NB4 (cell line): ENCODE results near the gene SLCO4A1.

ENCODE experiments used
- DNase-seq: peaks from one replicate; pipeline ENCODE4 v3.0.0; 2010; ENCODE audit warnings: low read depth
- H3K4me3 ChIP-seq: one replicate; pipeline ENCODE4 v1.5.1; 2011; ENCODE audit warnings: mild to moderate bottlenecking, low read depth, low read length, moderate library complexity
- CTCF ChIP-seq: IDR thresholded peaks from one replicate; pipeline ENCODE4 v1.5.1; 2012; ENCODE audit warnings: low read depth, low read length
- MYC ChIP-seq: IDR thresholded peaks from 2 replicates; pipeline ENCODE4 v1.6.1; 2011; ENCODE audit warnings: low read depth, low read length
- POLR2A ChIP-seq: IDR thresholded peaks from 2 replicates; pipeline ENCODE4 v1.6.1; 2011; ENCODE audit warnings: mild to moderate bottlenecking; ENCODE audit not compliant: insufficient read length; ENCODE audit errors: extremely low read depth
- TF ChIP-seq, protein P1 (sequence below): IDR thresholded peaks from 2 replicates; pipeline ENCODE4 v1.6.1; 2011; ENCODE audit warnings: low read depth, low read length

SLCO4A1 gene

GRCh38 chr20:62615750-62616251 lies 26.5 kb upstream of the SLCO4A1 start:
- TF ChIP-seq, protein P1, sequence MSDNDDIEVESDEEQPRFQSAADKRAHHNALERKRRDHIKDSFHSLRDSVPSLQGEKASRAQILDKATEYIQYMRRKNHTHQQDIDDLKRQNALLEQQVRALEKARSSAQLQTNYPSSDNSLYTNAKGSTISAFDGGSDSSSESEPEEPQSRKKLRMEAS, result no peak
- no peak for TF ChIP-seq CTCF
- no peak for TF ChIP-seq POLR2A
- no peak for TF ChIP-seq MYC
- H3K4me3 ChIP-seq, result no peak overlapping the region
- no peak for DNase-seq

DNA sequence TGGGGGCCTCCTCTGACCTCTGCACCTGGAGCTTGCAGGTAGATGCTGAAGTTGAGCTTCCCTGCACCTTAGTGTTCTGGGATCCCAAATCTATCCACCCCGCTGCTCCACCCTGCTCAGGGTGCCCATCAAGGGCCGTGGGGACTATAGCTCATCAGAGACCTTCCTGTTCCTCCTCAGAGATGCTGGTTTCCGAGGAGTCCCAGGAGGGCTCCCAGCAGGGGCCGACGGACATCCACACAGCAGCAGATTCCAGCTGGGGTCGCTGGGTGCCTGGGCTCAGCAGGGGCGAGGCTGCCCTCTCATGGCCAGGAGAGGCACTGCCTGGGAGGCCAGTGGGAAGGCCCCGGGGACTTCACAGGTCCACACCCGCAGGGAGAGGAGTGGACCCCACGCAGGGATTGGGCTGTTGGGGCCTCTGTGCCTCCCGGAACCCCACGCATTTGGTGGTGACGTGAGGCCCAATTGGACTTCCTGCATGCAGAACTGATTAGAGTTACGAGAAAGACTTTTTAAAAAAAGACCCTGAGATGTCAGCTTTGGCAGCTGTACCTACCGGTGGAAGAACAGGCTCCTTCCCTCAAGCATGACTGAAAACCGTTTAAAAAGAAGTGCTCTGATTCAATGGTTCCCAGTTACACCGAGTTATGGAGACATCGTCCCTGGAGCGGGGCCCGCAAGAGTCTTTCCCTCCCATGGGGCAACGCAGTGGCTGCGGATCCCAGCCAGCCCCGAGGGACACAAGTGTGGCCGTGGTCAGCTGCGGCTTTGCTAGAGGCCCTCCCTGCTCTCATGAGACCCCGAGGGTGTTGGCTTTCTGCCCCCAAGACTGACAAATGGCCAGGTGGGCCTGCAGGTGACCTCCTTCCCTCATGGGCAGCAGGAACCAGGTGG lies 25.3 kb upstream of the SLCO4A1 start:
- H3K4me3 ChIP-seq, result no peak overlapping the region
- DNase-seq, result peak; percentile 97
- TF ChIP-seq POLR2A (no peak), CTCF (peak; percentile 98)

DNA sequence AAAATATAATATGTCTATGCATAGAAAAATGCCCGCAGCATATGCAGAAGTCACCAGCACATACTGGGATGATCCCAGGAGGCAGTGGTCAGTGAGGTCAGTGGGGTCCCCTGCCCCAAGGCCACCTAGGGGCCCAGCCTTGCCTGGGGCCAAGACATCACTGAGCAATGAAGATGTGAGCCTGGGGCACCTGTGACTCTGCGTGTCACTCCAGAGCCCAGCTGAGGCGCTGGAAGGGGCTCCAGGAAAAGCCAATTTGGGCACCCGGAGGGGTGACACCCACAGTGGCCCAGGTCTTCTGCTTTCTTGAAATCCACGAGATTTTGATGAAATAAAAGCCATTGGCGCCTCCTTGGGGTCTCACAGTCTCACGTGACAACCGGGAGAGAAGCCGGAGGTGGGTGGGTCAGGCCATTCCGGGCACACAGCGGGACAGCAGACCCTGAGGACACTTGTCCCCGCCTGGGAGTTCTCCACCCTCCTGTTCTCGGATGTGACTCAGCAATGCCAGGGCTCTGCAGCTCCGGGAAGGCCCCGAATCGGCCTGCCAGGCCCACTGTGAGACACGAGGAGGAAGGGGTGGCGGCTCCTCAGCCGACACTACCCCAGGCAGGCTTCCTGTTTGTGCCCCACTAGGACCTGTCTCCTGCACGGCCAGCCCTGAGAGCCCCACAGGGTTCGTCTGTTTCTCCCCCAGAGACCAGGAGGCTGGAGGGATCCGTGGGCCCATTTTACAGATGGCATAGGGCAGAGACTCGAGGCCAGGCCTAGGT lies 24.4 kb upstream of the SLCO4A1 start:
- peak; percentile 89 for TF ChIP-seq MYC
- TF ChIP-seq POLR2A, result no peak
- TF ChIP-seq, protein P1, result peak; percentile 83
- peak; percentile 93 for DNase-seq
- H3K4me3 ChIP-seq, result no peak overlapping the region

GRCh38 chr20:62618611-62619529 lies 23.4 kb upstream of the SLCO4A1 start:
- TF ChIP-seq MYC, result no peak
- TF ChIP-seq, protein P1, result peak; percentile 23
- H3K4me3 ChIP-seq, result no peak overlapping the region
- DNase-seq, result peak; percentile 88

DNA sequence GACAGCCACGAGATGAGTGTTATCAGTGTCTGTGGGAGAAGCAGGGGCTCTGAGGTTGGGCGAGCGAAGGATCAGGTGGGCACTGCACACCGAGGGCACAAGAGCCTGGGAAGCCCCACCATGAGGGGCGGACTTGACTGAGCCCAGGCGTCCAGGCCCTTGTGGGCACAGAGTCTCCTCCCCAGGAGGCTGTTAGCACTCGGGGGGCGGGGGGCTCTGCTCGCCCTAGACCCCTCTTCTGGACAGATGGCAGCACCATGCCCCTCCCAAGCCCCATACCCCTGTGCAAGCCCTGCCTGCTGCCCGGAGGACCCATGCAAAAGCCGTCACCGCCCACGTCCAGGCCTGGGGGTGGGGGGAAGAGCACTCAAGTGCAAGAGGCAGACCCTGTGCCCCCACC lies 21.7 kb upstream of the SLCO4A1 start:
- no peak overlapping the region for H3K4me3 ChIP-seq
- TF ChIP-seq, protein P1, result no peak
- TF ChIP-seq POLR2A, result no peak
- TF ChIP-seq CTCF, result no peak
- DNase-seq, result no peak

DNA sequence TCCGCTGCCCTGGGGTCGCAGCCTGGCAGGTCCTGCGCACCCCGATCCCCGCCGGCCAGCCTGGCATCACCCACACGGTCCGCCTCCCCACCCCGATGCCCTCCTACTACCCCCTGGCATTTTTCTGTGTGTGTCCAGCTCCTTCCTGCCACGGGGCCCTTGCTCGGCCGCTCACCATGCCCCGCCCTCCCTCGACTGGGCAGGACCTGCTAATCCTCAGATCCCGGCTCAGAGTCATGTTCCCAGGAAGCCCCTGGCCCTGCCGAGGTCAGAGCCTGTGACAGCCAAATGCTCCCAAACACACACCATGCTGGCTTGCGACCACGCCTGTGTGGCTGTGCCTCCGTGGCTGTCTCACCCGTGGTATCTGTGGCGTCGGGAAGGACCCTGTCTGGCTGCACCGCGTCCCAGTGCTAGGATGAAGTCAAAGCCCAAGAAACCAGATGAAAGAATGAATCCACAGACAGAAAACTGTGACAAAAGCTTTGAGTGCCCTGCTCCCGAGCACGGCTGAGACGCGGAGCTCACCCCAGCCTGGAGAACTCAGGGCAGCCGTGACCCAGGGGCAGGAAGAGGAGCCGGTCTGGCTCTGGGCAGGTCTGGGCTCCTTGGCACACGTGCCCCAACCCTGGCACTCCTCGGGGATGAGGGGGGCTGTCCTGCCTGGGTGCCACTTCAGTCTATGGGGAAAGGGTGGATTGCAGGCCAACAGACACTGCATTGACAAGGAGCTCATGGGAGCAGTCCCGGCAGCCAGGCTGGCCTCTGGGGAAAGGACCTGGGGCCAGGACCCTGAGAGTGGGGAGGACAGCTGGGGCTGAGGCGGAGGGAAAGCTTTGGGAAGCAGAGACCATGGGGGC lies 20.8 kb upstream of the SLCO4A1 start:
- H3K4me3 ChIP-seq, result no peak overlapping the region
- TF ChIP-seq CTCF (no peak), POLR2A (no peak), MYC (no peak)
- TF ChIP-seq, protein P1, result no peak
- no peak for DNase-seq
